ENCODE data around the gene RFLNA. TPM values are rescaled to one million over a fixed set of nuclear protein-coding genes. Genes with fewer than 3 reads are reported as not detected.

RFLNA gene
- total RNA-seq, 2 donors from 2014 or later, result not detected

- no peak overlapping the region for H3K27ac Mint-ChIP-seq
- no peak for DNase-seq (ENCODE audit: low spot score)
- H3K36me3 Mint-ChIP-seq, result no peaks in the 10 kb centered on the region
- ATAC-seq, result no peak
- H3K27me3 Mint-ChIP-seq, result no peaks in the 10 kb centered on the region
- no peaks in the 10 kb centered on the region for H3K9me3 Mint-ChIP-seq
- no peak overlapping the region for H3K4me3 Mint-ChIP-seq
- no peaks in the 10 kb centered on the region for H3K4me1 Mint-ChIP-seq (ENCODE audit: low read depth in 2 of 2)
Observed at GRCh38 chr12:124336742-124337520, 42.0 kb downstream of the RFLNA start.

- ATAC-seq (no peak), DNase-seq (ENCODE audit: low spot score) (no peak)
- no peaks in the 10 kb centered on the region for H3K36me3 Mint-ChIP-seq
- H3K27ac Mint-ChIP-seq, result no peak overlapping the region
- H3K4me3 Mint-ChIP-seq, result no peak overlapping the region
- H3K27me3 Mint-ChIP-seq, result no peaks in the 10 kb centered on the region
- no peaks in the 10 kb centered on the region for H3K9me3 Mint-ChIP-seq
- H3K4me1 Mint-ChIP-seq (ENCODE audit: low read depth in 2 of 2), result no peaks in the 10 kb centered on the region
Observed at GRCh38 chr12:124337622-124338021, 42.7 kb downstream of the RFLNA start.

GRCh38 chr12:124338448-124338847 is 43.6 kb downstream of the RFLNA start:
- no peak overlapping the region for H3K27ac Mint-ChIP-seq
- no peak for ATAC-seq

GRCh38 chr12:124338876-124339603 is 44.1 kb downstream of the RFLNA start:
- peaks cover 6% of the 10 kb centered on the region for H3K36me3 Mint-ChIP-seq
- no peak overlapping the region for H3K27ac Mint-ChIP-seq
- H3K4me3 Mint-ChIP-seq, result no peak overlapping the region
- no peak for DNase-seq (ENCODE audit: low spot score)
- no peaks in the 10 kb centered on the region for H3K27me3 Mint-ChIP-seq
- ATAC-seq, result no peak
- H3K9me3 Mint-ChIP-seq, result no peaks in the 10 kb centered on the region
- peaks cover 0 to 4% of the 10 kb centered on the region in 2 donors for H3K4me1 Mint-ChIP-seq (ENCODE audit: low read depth in 2 of 2)

More at GRCh38 chr12:124338448-124338847, 43.6 kb downstream of the RFLNA start:
- no peaks in the 10 kb centered on the region for H3K4me1 Mint-ChIP-seq (ENCODE audit: low read depth in 2 of 2)
- no peak for DNase-seq (ENCODE audit: low spot score)
- H3K36me3 Mint-ChIP-seq, result no peaks in the 10 kb centered on the region
- no peaks in the 10 kb centered on the region for H3K27me3 Mint-ChIP-seq
- no peaks in the 10 kb centered on the region for H3K9me3 Mint-ChIP-seq
- H3K4me3 Mint-ChIP-seq, result no peak overlapping the region

GRCh38 chr12:124340080-124340900 is 45.4 kb downstream of the RFLNA start:
- H3K4me3 Mint-ChIP-seq, result no peak overlapping the region
- H3K4me1 Mint-ChIP-seq (ENCODE audit: low read depth in 2 of 2), result peaks cover 0 to 6% of the 10 kb centered on the region in 2 donors
- H3K27ac Mint-ChIP-seq, result no peak overlapping the region

GRCh38 chr12:124341645-124342069 is 46.8 kb downstream of the RFLNA start:
- peaks cover 0 to 6% of the 10 kb centered on the region in 2 donors for H3K4me1 Mint-ChIP-seq (ENCODE audit: low read depth in 2 of 2)
- no peak for DNase-seq (ENCODE audit: low spot score)
- no peaks in the 10 kb centered on the region for H3K27me3 Mint-ChIP-seq
- H3K27ac Mint-ChIP-seq, result no peak overlapping the region
- no peaks in the 10 kb centered on the region for H3K9me3 Mint-ChIP-seq
- peaks cover 7% of the 10 kb centered on the region for H3K36me3 Mint-ChIP-seq
- no peak overlapping the region for H3K4me3 Mint-ChIP-seq
- no peak for ATAC-seq

More at GRCh38 chr12:124340080-124340900, 45.4 kb downstream of the RFLNA start:
- Mint-ChIP-seq H3K27me3 (no peaks in the 10 kb centered on the region), H3K9me3 (no peaks in the 10 kb centered on the region), H3K36me3 (peaks cover 7% of the 10 kb centered on the region)
- ATAC-seq (peak in 1 of 2 donors; percentile 12), DNase-seq (ENCODE audit: low spot score) (no peak)

- no peaks in the 10 kb centered on the region for H3K27me3 Mint-ChIP-seq
- H3K9me3 Mint-ChIP-seq, result no peaks in the 10 kb centered on the region
- peaks cover 0 to 6% of the 10 kb centered on the region in 2 donors for H3K4me1 Mint-ChIP-seq (ENCODE audit: low read depth in 2 of 2)
- H3K36me3 Mint-ChIP-seq, result peaks cover 7% of the 10 kb centered on the region
- DNase-seq (ENCODE audit: low spot score), result no peak
- no peak overlapping the region for H3K27ac Mint-ChIP-seq
- H3K4me3 Mint-ChIP-seq, result no peak overlapping the region
- ATAC-seq, result no peak
Observed at GRCh38 chr12:124344022-124344421, 49.1 kb downstream of the RFLNA start.

GRCh38 chr12:124344526-124344925 is 49.6 kb downstream of the RFLNA start:
- Mint-ChIP-seq H3K4me3 (no peak overlapping the region), H3K27ac (no peak overlapping the region), H3K4me1 (ENCODE audit: low read depth in 2 of 2) (peaks cover 0 to 6% of the 10 kb centered on the region in 2 donors), H3K9me3 (no peaks in the 10 kb centered on the region), H3K36me3 (peaks cover 7% of the 10 kb centered on the region), H3K27me3 (no peaks in the 10 kb centered on the region)
- no peak for ATAC-seq
- no peak for DNase-seq (ENCODE audit: low spot score)

GRCh38 chr12:124345795-124346194 is 50.9 kb downstream of the RFLNA start:
- Mint-ChIP-seq H3K9me3 (no peaks in the 10 kb centered on the region), H3K4me3 (no peak overlapping the region), H3K36me3 (peaks cover 7% of the 10 kb centered on the region), H3K27me3 (no peaks in the 10 kb centered on the region), H3K4me1 (ENCODE audit: low read depth in 2 of 2) (peaks cover 0 to 6% of the 10 kb centered on the region in 2 donors), H3K27ac (no peak overlapping the region)
- DNase-seq (ENCODE audit: low spot score), result no peak
- ATAC-seq, result no peak

- Mint-ChIP-seq H3K27me3 (no peaks in the 10 kb centered on the region), H3K9me3 (no peaks in the 10 kb centered on the region), H3K27ac (no peak overlapping the region), H3K36me3 (peaks cover 7% of the 10 kb centered on the region), H3K4me3 (no peak overlapping the region), H3K4me1 (ENCODE audit: low read depth in 2 of 2) (peaks cover 0 to 6% of the 10 kb centered on the region in 2 donors)
- ATAC-seq, result no peak
- DNase-seq (ENCODE audit: low spot score), result no peak
Observed at GRCh38 chr12:124346425-124347168, 51.7 kb downstream of the RFLNA start.

- Mint-ChIP-seq H3K4me1 (ENCODE audit: low read depth in 2 of 2) (peaks cover 0 to 6% of the 10 kb centered on the region in 2 donors), H3K27ac (no peak overlapping the region), H3K27me3 (no peaks in the 10 kb centered on the region), H3K4me3 (no peak overlapping the region), H3K36me3 (peaks cover 7% of the 10 kb centered on the region), H3K9me3 (no peaks in the 10 kb centered on the region)
- no peak for ATAC-seq
- DNase-seq (ENCODE audit: low spot score), result no peak
Observed at GRCh38 chr12:124347335-124347734, 52.4 kb downstream of the RFLNA start.

GRCh38 chr12:124347805-124348658 is 53.1 kb downstream of the RFLNA start:
- peaks cover 0 to 6% of the 10 kb centered on the region in 2 donors for H3K4me1 Mint-ChIP-seq (ENCODE audit: low read depth in 2 of 2)
- no peaks in the 10 kb centered on the region for H3K9me3 Mint-ChIP-seq
- H3K36me3 Mint-ChIP-seq, result peaks cover 7% of the 10 kb centered on the region
- no peaks in the 10 kb centered on the region for H3K27me3 Mint-ChIP-seq
- H3K4me3 Mint-ChIP-seq, result no peak overlapping the region
- ATAC-seq (peak in 1 of 2 donors; percentile 3), DNase-seq (ENCODE audit: low spot score) (no peak)
- H3K27ac Mint-ChIP-seq, result no peak overlapping the region

All from natural killer cell treated with Interleukin-12 subunit alpha and Interleukin-12 subunit beta and Interleukin-15 and Interleukin-18, amount 100 ng/mL, for 72 hours (primary cell).